HCT116 (cell line): ENCODE measurements around the gene CD93. TPM values are rescaled to one million over a fixed set of nuclear protein-coding genes. Genes with fewer than 3 reads are reported as not detected.

ENCODE experiments used
- ATAC-seq: fragments of 200-7000 bp; cut with Tn5 transposase; 2 replicates; pipeline ENCODE4 v1.9.1; 2020; ENCODE audit warnings: mild to moderate bottlenecking, moderate library complexity
- BruUV-seq: library from RNA; stranded (reverse); fragments of 400-500 nt; replicated peaks from 2 replicates; lab custom pipeline; 2021; lab: Mats Ljungman, UMichigan
- CTCF ChIA-PET: fragments of 300-600 bp; sonication (Branson Sonifier 250); formaldehyde crosslinking; loops from one replicate; lab custom pipeline; 2021; ENCODE audit warnings: antibody characterized with exemption; lab: Charles Lee
- POLR2A ChIA-PET: fragments of 300-600, 350-600 bp; sonication (Branson Sonifier 250); formaldehyde crosslinking; loops from one replicate; lab custom pipeline; 2021; ENCODE audit warnings: antibody characterized with exemption; lab: Charles Lee
- RAD21 ChIA-PET, 2 experiments: fragments of 300-600 bp; sonication (Branson Sonifier 250); formaldehyde crosslinking; loops; one replicate each; lab custom pipeline; 2023; ENCODE audit warnings: low total read pairs in 2 of 2; ENCODE audit not compliant: uncharacterized antibody in 2 of 2, unreplicated experiment in 2 of 2, low non-redundant PET in 1 of 2; lab: Charles Lee
- DNase-seq: peaks from one replicate; pipeline ENCODE4 v3.0.0-alpha.2; 2010; ENCODE audit warnings: low read depth, low spot score
- H2AFZ ChIP-seq: fragments of 200-600 bp; shearing (Covaris generic), sonication (generic); 2 replicates; pipeline ENCODE4 v1.6.1; 2017; ENCODE audit warnings: low read depth, mixed run types, mixed read lengths, antibody characterized with exemption, low read length; ENCODE audit not compliant: poor library complexity, severe bottlenecking
- H3K27ac ChIP-seq: 2 replicates; pipeline ENCODE4 v1.5.1; 2012; ENCODE audit warnings: low read depth, low read length
- H3K27me3 ChIP-seq: fragments of 200-600 bp; sonication (generic); 2 replicates; pipeline ENCODE4 v1.6.1; 2016; ENCODE audit warnings: mixed run types, low read length, mixed read lengths; ENCODE audit not compliant: insufficient read depth
- H3K36me3 ChIP-seq, 2 experiments: fragments of 200-500 bp in 1 of 2; fragments of 200-600 bp in 1 of 2; sonication (Bioruptor generic) in 1 of 2; sonication (generic) in 1 of 2; 2 replicates each; pipeline versions ENCODE4 v1.5.1 to v1.6.1; 2014 to 2016; ENCODE audit warnings: low read length in 2 of 2, inconsistent platforms in 1 of 2, mixed read lengths in 1 of 2, mixed run types in 1 of 2; ENCODE audit not compliant: insufficient read depth in 2 of 2, control insufficient read depth in 1 of 2
- H3K4me1 ChIP-seq, 2 experiments: fragments of 200-600 bp in 1 of 2; sonication (generic) in 1 of 2; 2 replicates each; pipeline versions ENCODE4 v1.5.1 to v1.6.1; 2012 to 2017; ENCODE audit warnings: low read length in 2 of 2, inconsistent platforms in 1 of 2, mild to moderate bottlenecking in 1 of 2, mixed read lengths in 1 of 2, mixed run types in 1 of 2, moderate library complexity in 1 of 2; ENCODE audit not compliant: insufficient read depth in 2 of 2, control insufficient read depth in 1 of 2
- H3K4me2 ChIP-seq: fragments of 200-600 bp; sonication (generic); 2 replicates; pipeline ENCODE4 v1.6.1; 2017; ENCODE audit warnings: mixed run types, low read length, mixed read lengths
- H3K4me3 ChIP-seq, 2 experiments: fragments of 200-600 bp in 1 of 2; sonication (generic) in 1 of 2; replicated peaks in 1 of 2; 2 replicates each; pipeline ENCODE4 v1.5.1; 2011 to 2016; ENCODE audit warnings: low read length in 2 of 2, control low read depth in 1 of 2, low read depth in 1 of 2, mild to moderate bottlenecking in 1 of 2, mixed read lengths in 1 of 2, mixed run types in 1 of 2
- H3K79me2 ChIP-seq: fragments of 200-600 bp; sonication (generic); 2 replicates; pipeline ENCODE4 v1.6.1; 2017; ENCODE audit warnings: mild to moderate bottlenecking, mixed run types, low read length, moderate library complexity, mixed read lengths; ENCODE audit not compliant: insufficient read depth
- H3K9ac ChIP-seq: fragments of 200-600 bp; sonication (generic); 2 replicates; pipeline ENCODE4 v1.6.1; 2016; ENCODE audit warnings: low read length, mixed read lengths
- H3K9me2 ChIP-seq: fragments of 200-600 bp; sonication (generic), shearing (Covaris generic); 2 replicates; pipeline ENCODE4 v1.6.1; 2017; ENCODE audit warnings: mixed run types, mild to moderate bottlenecking, moderate library complexity; ENCODE audit not compliant: insufficient read depth
- H3K9me3 ChIP-seq, 2 experiments: fragments of 200-500 bp in 1 of 2; fragments of 200-600 bp in 1 of 2; sonication (Bioruptor generic) in 1 of 2; sonication (generic) in 1 of 2; 2 replicates each; pipeline ENCODE4 v1.6.1; 2014 to 2017; ENCODE audit warnings: low read length in 2 of 2, mixed read lengths in 2 of 2, inconsistent platforms in 1 of 2, low read depth in 1 of 2, mild to moderate bottlenecking in 1 of 2, mixed run types in 1 of 2, moderate library complexity in 1 of 2; ENCODE audit not compliant: control insufficient read depth in 1 of 2, insufficient read depth in 1 of 2
- H4K20me1 ChIP-seq: fragments of 200-600 bp; sonication (generic), shearing (Covaris generic); 2 replicates; pipeline ENCODE4 v1.6.1; 2017; ENCODE audit warnings: mixed run types, mild to moderate bottlenecking, moderate library complexity; ENCODE audit not compliant: insufficient read depth
- CTCF ChIP-seq, 3 experiments: fragments of 200-600 bp in 1 of 3; sonication (generic) in 1 of 3; IDR thresholded peaks in 2 of 3; conservative IDR thresholded peaks in 1 of 3; 2 replicates each; pipeline ENCODE4 v1.5.1; 2012 to 2017; ENCODE audit warnings: low read depth in 2 of 3, low read length in 2 of 3, antibody characterized with exemption in 1 of 3, borderline replicate concordance in 1 of 3, control low read depth in 1 of 3, mild to moderate bottlenecking in 1 of 3, mixed read lengths in 1 of 3, mixed run types in 1 of 3, moderate library complexity in 1 of 3; ENCODE audit not compliant: insufficient read depth in 1 of 3
- EGR1 ChIP-seq: IDR thresholded peaks from 2 replicates; pipeline ENCODE4 v1.6.1; 2012; ENCODE audit warnings: low read depth
- EZH2phosphoT487 ChIP-seq: fragments of 200-600 bp; IDR thresholded peaks from 2 replicates; pipeline ENCODE4 v1.6.1; 2018; ENCODE audit warnings: antibody characterized with exemption, borderline replicate concordance
- JUND ChIP-seq: IDR thresholded peaks from 2 replicates; pipeline ENCODE4 v1.6.1; 2012
- POLR2A ChIP-seq: IDR thresholded peaks from 2 replicates; pipeline ENCODE4 v1.7.0; 2011; ENCODE audit warnings: borderline replicate concordance; ENCODE audit not compliant: insufficient read depth, insufficient read length; ENCODE audit errors: extremely low read depth
- REST ChIP-seq: IDR thresholded peaks from 2 replicates; pipeline ENCODE4 v1.6.1; 2012; ENCODE audit warnings: low read depth
- SRF ChIP-seq: IDR thresholded peaks from 2 replicates; pipeline ENCODE4 v1.6.1; 2012; ENCODE audit warnings: low read depth
- ZBTB33 ChIP-seq: IDR thresholded peaks from 2 replicates; pipeline ENCODE4 v1.6.1; 2011; ENCODE audit warnings: mild to moderate bottlenecking, low read length, moderate library complexity; ENCODE audit not compliant: insufficient replicate concordance; ENCODE audit errors: extremely low read depth
- ZFX ChIP-seq: fragments of 450-650 bp; IDR thresholded peaks from 2 replicates; pipeline ENCODE4 v1.6.1; 2017
- intact Hi-C: fragments of 100-400 bp; cut with micrococcal nuclease; formaldehyde crosslinking; loops from 2 replicates; pipeline ENCODE4 v1.10.0; 2022
- total RNA-seq: library from RNA; stranded (reverse); gene quantifications from one replicate; pipeline ENCODE4 v1.2.1, GENCODE V29; 2021; ENCODE audit not compliant: unreplicated experiment
- TF ChIP-seq, protein P1 (sequence below): IDR thresholded peaks from 2 replicates; pipeline ENCODE4 v1.6.1; 2012

CD93 gene
- total RNA-seq, 1 experiment from 2014 or later = 0.07 TPM

DNA sequence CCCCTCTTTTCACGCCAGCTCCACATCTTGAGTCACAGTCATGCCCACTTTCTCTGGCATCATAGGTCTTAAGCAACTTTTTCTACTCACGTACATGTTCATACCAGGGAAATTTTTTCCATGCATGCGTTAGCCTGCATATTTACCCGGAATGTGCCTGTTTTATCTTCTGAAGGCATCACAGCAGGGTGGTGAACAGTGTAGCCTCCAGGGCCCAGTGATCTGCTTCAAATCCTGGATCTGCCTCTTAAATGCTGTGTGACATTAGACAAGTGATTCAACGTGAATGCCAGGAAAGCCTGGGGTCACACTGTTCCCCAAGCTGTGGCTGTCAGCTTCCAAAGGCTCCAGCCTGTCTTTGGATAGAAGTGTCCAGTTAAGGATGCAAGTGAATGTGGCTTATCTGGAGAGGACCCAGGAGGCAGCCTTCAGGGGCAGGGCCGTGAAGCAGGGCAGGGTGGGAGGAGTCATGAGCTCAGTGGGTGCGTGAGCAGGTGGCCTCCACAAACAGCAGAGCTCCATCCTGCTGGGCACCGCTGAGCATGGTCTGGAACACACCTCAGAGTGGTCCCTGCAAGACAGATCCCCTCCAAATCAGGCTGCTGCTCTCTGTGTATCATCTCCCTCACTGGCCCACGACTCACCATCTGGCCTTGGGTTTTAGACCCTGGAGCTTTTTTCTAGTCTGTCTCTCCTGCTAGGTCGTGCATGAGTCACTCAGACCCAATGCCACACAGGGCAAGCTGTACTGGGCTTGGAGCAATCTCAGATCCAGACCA lies 30.4 kb upstream of the CD93 start:
- H3K9ac ChIP-seq = no peak overlapping the region
- intact Hi-C loops = no loop called here

More for the DNA sequence above, 30.4 kb upstream of the CD93 start:
- peak; percentile 66; the same call in 1 of the 2 replicates for ATAC-seq
- no peak overlapping the region for H2AFZ ChIP-seq
- H3K27me3 ChIP-seq = no peaks in the 10 kb centered on the region
- no peak overlapping the region for H3K27ac ChIP-seq
- no peaks in the 10 kb centered on the region for H4K20me1 ChIP-seq
- no TSS peak for BruUV-seq
- no peaks in the 10 kb centered on the region for H3K9me3 ChIP-seq
- POLR2A ChIA-PET = interaction anchor here (1.3 kb wide), 1 partner anchor 13 kb away, joined by 4 read pairs; no protein-coding TSS in a partner anchor
- RAD21 ChIA-PET = no interaction called here
- H3K79me2 ChIP-seq = no peaks in the 10 kb centered on the region
- TF ChIP-seq SRF = no peak
- TF ChIP-seq CTCF (IDR thresholded peaks at IDR 0.05 in 2 of 3, conservative IDR thresholded peaks at IDR 0.05 in 1 of 3; ENCODE audit: borderline replicate concordance in 1 of 3, insufficient read depth in 1 of 3, low read depth in 2 of 3, low read length in 2 of 3) = no peak
- TF ChIP-seq POLR2A = no peak
- no peak for TF ChIP-seq EGR1
- TF ChIP-seq REST = no peak
- TF ChIP-seq ZFX = no peak
- no peak for TF ChIP-seq ZBTB33
- no peak for TF ChIP-seq EZH2phosphoT487
- TF ChIP-seq JUND = no peak
- TF ChIP-seq, protein P1, sequence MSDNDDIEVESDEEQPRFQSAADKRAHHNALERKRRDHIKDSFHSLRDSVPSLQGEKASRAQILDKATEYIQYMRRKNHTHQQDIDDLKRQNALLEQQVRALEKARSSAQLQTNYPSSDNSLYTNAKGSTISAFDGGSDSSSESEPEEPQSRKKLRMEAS = no peak
- TF ChIP-seq, all 23 proteins: peak for 0
- Histone ChIP-seq H3K9me2 (no peaks in the 10 kb centered on the region), H3K4me3 (no peak overlapping the region), H3K36me3 (no peaks in the 10 kb centered on the region), H3K4me2 (no peak overlapping the region), H3K4me1 (peaks cover 0 to 7% of the 10 kb centered on the region in 2 experiments; a peak in 1 of 4 replicates)
- CTCF ChIA-PET = no interaction called here
- DNase-seq = no peak
